SK-N-SH (cell line): ENCODE measurements around the gene CNTN4.

Experiments used
- EZH2phosphoT487 ChIP-seq: fragments of 200-600 bp; sonication (generic); IDR thresholded peaks from 2 replicates; pipeline ENCODE4 v1.6.1; 2017; ENCODE audit warnings: low read depth, mixed run types, mild to moderate bottlenecking, antibody characterized with exemption, moderate library complexity, borderline replicate concordance
- GABPA ChIP-seq: IDR thresholded peaks from 2 replicates; pipeline ENCODE4 v1.4.0; 2012; ENCODE audit warnings: low read depth, mild to moderate bottlenecking
- NFIC ChIP-seq: IDR thresholded peaks from 2 replicates; pipeline ENCODE4 v1.4.0; 2012; ENCODE audit warnings: borderline replicate concordance
- NRF1 ChIP-seq: IDR thresholded peaks from 2 replicates; pipeline ENCODE4 v1.6.1; 2012; ENCODE audit warnings: low read depth, mild to moderate bottlenecking, low read length
- POLR2AphosphoS5 ChIP-seq: IDR thresholded peaks from 2 replicates; pipeline ENCODE4 v1.6.1; 2012; ENCODE audit warnings: low read depth, low read length
- RAD21 ChIP-seq: IDR thresholded peaks from 2 replicates; pipeline ENCODE4 v1.6.1; 2012; ENCODE audit warnings: mild to moderate bottlenecking, low read length
- SIN3A ChIP-seq: IDR thresholded peaks from 2 replicates; pipeline ENCODE4 v1.6.1; 2012; ENCODE audit warnings: low read depth, mild to moderate bottlenecking, low read length, moderate library complexity, borderline replicate concordance
- TCF12 ChIP-seq: IDR thresholded peaks from 2 replicates; pipeline ENCODE4 v1.4.0; 2012
- TF ChIP-seq, protein P1 (sequence below): fragments of 200-600 bp; sonication (generic); IDR thresholded peaks from 2 replicates; pipeline ENCODE4 v1.6.1; 2017; ENCODE audit warnings: antibody characterized with exemption, mild to moderate bottlenecking, moderate library complexity
- TF ChIP-seq, protein P2 (sequence below): IDR thresholded peaks from 2 replicates; pipeline ENCODE4; 2012
- TF ChIP-seq, protein P3 (sequence below): fragments of 150-350 bp; IDR thresholded peaks from 2 replicates; pipeline ENCODE4 v1.6.1; 2017; ENCODE audit warnings: antibody characterized with exemption, low read length, low read depth, borderline replicate concordance
- TF ChIP-seq, protein P4 (sequence below): IDR thresholded peaks from 2 replicates; pipeline ENCODE4 v1.4.0; 2012; ENCODE audit warnings: low read depth, borderline replicate concordance
- TF ChIP-seq, protein P5 (sequence below): IDR thresholded peaks from 2 replicates; pipeline ENCODE4 v1.6.1; 2012; ENCODE audit warnings: mild to moderate bottlenecking, low read depth, low read length, moderate library complexity
- TF ChIP-seq, protein P6 (sequence below): IDR thresholded peaks from 2 replicates; pipeline ENCODE4 v1.4.0; 2012; ENCODE audit warnings: low read depth

DNA sequence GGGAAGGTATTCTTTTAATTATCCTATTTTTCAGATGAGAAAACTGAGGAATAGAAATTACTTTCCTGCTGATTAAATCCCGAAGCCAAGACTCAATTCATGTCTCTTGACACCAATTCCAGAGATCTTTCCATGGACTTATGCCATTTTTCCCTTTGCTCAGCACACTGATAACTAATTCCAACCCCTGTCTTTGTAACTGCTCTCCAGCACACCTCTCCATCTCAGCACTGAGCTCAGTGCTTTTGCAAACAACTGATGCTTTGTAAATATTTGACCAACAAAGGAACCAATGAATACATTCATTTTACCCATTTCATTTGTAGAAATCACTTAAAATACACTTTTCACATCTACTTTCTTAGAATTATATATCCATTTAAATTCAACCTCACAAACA is 762.5 kb downstream of the CNTN4 start:
- TF ChIP-seq, protein P1, sequence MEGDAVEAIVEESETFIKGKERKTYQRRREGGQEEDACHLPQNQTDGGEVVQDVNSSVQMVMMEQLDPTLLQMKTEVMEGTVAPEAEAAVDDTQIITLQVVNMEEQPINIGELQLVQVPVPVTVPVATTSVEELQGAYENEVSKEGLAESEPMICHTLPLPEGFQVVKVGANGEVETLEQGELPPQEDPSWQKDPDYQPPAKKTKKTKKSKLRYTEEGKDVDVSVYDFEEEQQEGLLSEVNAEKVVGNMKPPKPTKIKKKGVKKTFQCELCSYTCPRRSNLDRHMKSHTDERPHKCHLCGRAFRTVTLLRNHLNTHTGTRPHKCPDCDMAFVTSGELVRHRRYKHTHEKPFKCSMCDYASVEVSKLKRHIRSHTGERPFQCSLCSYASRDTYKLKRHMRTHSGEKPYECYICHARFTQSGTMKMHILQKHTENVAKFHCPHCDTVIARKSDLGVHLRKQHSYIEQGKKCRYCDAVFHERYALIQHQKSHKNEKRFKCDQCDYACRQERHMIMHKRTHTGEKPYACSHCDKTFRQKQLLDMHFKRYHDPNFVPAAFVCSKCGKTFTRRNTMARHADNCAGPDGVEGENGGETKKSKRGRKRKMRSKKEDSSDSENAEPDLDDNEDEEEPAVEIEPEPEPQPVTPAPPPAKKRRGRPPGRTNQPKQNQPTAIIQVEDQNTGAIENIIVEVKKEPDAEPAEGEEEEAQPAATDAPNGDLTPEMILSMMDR, result no peak
- TF ChIP-seq SIN3A, result no peak
- TF ChIP-seq, protein P2, sequence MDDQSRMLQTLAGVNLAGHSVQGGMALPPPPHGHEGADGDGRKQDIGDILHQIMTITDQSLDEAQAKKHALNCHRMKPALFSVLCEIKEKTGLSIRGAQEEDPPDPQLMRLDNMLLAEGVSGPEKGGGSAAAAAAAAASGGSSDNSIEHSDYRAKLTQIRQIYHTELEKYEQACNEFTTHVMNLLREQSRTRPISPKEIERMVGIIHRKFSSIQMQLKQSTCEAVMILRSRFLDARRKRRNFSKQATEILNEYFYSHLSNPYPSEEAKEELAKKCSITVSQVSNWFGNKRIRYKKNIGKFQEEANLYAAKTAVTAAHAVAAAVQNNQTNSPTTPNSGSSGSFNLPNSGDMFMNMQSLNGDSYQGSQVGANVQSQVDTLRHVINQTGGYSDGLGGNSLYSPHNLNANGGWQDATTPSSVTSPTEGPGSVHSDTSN, result no peak
- TF ChIP-seq, protein P3, sequence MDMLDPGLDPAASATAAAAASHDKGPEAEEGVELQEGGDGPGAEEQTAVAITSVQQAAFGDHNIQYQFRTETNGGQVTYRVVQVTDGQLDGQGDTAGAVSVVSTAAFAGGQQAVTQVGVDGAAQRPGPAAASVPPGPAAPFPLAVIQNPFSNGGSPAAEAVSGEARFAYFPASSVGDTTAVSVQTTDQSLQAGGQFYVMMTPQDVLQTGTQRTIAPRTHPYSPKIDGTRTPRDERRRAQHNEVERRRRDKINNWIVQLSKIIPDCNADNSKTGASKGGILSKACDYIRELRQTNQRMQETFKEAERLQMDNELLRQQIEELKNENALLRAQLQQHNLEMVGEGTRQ, result no peak
- TF ChIP-seq POLR2AphosphoS5, result no peak
- TF ChIP-seq, protein P4, sequence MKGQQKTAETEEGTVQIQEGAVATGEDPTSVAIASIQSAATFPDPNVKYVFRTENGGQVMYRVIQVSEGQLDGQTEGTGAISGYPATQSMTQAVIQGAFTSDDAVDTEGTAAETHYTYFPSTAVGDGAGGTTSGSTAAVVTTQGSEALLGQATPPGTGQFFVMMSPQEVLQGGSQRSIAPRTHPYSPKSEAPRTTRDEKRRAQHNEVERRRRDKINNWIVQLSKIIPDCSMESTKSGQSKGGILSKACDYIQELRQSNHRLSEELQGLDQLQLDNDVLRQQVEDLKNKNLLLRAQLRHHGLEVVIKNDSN, result no peak
- TF ChIP-seq TCF12, result no peak
- TF ChIP-seq, protein P5, sequence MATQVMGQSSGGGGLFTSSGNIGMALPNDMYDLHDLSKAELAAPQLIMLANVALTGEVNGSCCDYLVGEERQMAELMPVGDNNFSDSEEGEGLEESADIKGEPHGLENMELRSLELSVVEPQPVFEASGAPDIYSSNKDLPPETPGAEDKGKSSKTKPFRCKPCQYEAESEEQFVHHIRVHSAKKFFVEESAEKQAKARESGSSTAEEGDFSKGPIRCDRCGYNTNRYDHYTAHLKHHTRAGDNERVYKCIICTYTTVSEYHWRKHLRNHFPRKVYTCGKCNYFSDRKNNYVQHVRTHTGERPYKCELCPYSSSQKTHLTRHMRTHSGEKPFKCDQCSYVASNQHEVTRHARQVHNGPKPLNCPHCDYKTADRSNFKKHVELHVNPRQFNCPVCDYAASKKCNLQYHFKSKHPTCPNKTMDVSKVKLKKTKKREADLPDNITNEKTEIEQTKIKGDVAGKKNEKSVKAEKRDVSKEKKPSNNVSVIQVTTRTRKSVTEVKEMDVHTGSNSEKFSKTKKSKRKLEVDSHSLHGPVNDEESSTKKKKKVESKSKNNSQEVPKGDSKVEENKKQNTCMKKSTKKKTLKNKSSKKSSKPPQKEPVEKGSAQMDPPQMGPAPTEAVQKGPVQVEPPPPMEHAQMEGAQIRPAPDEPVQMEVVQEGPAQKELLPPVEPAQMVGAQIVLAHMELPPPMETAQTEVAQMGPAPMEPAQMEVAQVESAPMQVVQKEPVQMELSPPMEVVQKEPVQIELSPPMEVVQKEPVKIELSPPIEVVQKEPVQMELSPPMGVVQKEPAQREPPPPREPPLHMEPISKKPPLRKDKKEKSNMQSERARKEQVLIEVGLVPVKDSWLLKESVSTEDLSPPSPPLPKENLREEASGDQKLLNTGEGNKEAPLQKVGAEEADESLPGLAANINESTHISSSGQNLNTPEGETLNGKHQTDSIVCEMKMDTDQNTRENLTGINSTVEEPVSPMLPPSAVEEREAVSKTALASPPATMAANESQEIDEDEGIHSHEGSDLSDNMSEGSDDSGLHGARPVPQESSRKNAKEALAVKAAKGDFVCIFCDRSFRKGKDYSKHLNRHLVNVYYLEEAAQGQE, result no peak
- TF ChIP-seq EZH2phosphoT487, result no peak
- TF ChIP-seq, protein P6, sequence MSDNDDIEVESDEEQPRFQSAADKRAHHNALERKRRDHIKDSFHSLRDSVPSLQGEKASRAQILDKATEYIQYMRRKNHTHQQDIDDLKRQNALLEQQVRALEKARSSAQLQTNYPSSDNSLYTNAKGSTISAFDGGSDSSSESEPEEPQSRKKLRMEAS, result no peak
- no peak for TF ChIP-seq NFIC
- TF ChIP-seq NRF1, result no peak
- TF ChIP-seq RAD21, result no peak
- no peak for TF ChIP-seq GABPA
